Left lung (tissue), 10 donors: Measurements from ENCODE around the gene BTK. TPM values are rescaled to one million over a fixed set of nuclear protein-coding genes. Genes with fewer than 3 reads are reported as not detected.
"Not testable (repeated sequence)": the region's sequence is repeated elsewhere in the genome, so short reads cannot be mapped to it uniquely, and the experiment has no call there.

ENCODE experiments used
- ATAC-seq: fragments of 200-7000 bp; cut with Tn5 transposase; one replicate; pipeline ENCODE4 v1.9.1; 2020; ENCODE audit warnings: moderate library complexity
- DNase-seq, 4 donors: peaks; one replicate each; pipeline ENCODE4 v3.0.0-alpha.2; 2013 to 2020
- H3K27ac ChIP-seq, 2 donors: fragments of 200-600 bp; sonication (generic) in 1 of 2; one replicate each; pipeline versions ENCODE4 v1.5.0 to v1.8.0; 2020 to 2021
- H3K27me3 ChIP-seq, 2 donors: fragments of 200-600 bp; sonication (generic) in 1 of 2; one replicate each; pipeline versions ENCODE4 v1.5.0 to v1.8.0; 2020 to 2021
- H3K36me3 ChIP-seq, 2 donors: fragments of 200-600 bp; sonication (generic) in 1 of 2; one replicate each; pipeline versions ENCODE4 v1.5.0 to v1.8.0; 2020 to 2021
- H3K4me1 ChIP-seq, 2 donors: fragments of 200-600 bp; one replicate each; pipeline ENCODE4 v1.8.0; 2021
- H3K4me3 ChIP-seq, 2 donors: fragments of 200-600 bp; sonication (generic) in 1 of 2; one replicate each; pipeline versions ENCODE4 v1.5.0 to v1.8.0; 2020 to 2021; ENCODE audit warnings: mild to moderate bottlenecking in 1 of 2
- H3K9me3 ChIP-seq, 2 donors: fragments of 200-600 bp; sonication (generic) in 1 of 2; one replicate each; pipeline versions ENCODE4 v1.5.0 to v1.8.0; 2020 to 2021
- intact Hi-C, 2 donors: fragments of 100-400 bp; cut with DNase I; formaldehyde crosslinking; loops; one replicate each; pipeline versions ENCODE4 v1.11.2 to v1.14.2; 2022
- polyA plus RNA-seq, 6 donors: library from polyadenylated mRNA; unstranded; fragments of 120-200 nt; gene quantifications; one replicate each; pipeline ENCODE4 v1.2.1, GENCODE V29; 2013; ENCODE audit not compliant: insufficient read length in 6 of 6
- total RNA-seq, 2 donors: library from RNA; stranded (reverse); fragmentation: NEBNext Ultra II Directional; extraction: Animal tissue kit (Norgen Biotek cat#: 25700); gene quantifications; one replicate each; pipeline ENCODE4 v1.2.1, GENCODE V29; 2021
- TF ChIP-seq, protein P1 (sequence below), 2 donors: fragments of 200-600 bp; sonication (generic) in 1 of 2; IDR thresholded peaks; one replicate each; pipeline versions ENCODE4 v1.5.0 to v1.8.0; 2021; ENCODE audit warnings: antibody characterized with exemption in 2 of 2
- donor health status: DM: no; HTN: yes; CAD: no.
- donor health status: DM: no; HTN: no; CAD: no.

The BTK gene
- total and polyA plus RNA-seq, 8 donors: 4.2 to 26.6 (median 4.8) TPM

DNA sequence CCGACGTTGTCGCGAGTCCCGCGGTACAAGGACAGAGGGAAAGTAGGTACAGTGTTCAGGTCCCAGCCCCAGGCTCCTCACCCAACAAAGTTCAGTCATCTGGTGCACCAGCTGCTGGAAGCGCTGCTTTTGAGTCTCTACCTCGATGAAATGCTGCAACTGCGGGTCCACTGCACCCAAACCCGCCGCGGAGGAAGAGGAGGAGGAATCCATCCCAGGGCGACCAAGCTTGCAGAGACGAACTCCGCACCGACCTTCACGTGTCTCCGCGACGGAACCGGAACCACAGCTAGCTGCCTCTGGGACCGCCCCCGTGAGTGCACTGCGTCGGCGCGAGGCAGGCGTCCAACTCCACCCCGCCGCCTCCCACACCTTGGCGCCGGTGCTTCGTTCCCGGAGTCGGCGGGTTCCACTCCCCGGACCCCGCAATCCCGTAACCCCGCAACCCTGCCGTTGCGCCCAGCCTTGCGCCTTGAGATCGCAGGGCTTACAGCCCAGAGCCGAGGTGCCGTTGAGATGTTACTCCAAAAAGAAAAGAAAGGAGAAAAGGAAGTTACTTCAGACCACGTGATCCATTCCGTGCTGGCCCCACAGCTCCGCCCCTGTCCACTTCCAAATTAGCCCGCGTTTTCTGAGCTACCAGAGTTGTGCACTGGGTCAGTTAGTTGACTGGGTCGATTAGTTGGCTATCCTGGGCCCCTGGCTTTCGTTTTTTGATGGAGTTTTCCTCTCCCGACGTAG is 37.4 kb downstream of the BTK start, which contains the start of gene TIMM8A:
TSS of gene TIMM8A (minus strand) at position 291 of the 741 bp plus-strand sequence. CDS start at position 213, 78 bp downstream.
- ATAC-seq: peak; percentile 99
- H3K27ac ChIP-seq: peak within 1 kb of the TSS; percentile 74 to 81
- H3K9me3 ChIP-seq: no peaks in the 10 kb centered on the region
- peak within 1 kb of the TSS; percentile 42 to 54 for H3K4me3 ChIP-seq
- no peaks in the 10 kb centered on the region for H3K27me3 ChIP-seq
- H3K36me3 ChIP-seq: peaks cover 0 to 23% of the 10 kb centered on the region in 2 donors
- TF ChIP-seq, protein P1, sequence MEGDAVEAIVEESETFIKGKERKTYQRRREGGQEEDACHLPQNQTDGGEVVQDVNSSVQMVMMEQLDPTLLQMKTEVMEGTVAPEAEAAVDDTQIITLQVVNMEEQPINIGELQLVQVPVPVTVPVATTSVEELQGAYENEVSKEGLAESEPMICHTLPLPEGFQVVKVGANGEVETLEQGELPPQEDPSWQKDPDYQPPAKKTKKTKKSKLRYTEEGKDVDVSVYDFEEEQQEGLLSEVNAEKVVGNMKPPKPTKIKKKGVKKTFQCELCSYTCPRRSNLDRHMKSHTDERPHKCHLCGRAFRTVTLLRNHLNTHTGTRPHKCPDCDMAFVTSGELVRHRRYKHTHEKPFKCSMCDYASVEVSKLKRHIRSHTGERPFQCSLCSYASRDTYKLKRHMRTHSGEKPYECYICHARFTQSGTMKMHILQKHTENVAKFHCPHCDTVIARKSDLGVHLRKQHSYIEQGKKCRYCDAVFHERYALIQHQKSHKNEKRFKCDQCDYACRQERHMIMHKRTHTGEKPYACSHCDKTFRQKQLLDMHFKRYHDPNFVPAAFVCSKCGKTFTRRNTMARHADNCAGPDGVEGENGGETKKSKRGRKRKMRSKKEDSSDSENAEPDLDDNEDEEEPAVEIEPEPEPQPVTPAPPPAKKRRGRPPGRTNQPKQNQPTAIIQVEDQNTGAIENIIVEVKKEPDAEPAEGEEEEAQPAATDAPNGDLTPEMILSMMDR (IDR thresholded peaks at IDR 0.05): no peak
- H3K4me1 ChIP-seq: peaks cover 0 to 2% of the 10 kb centered on the region in 2 donors
- DNase-seq: peak; percentile 65 to 93 (median 81)
- intact Hi-C loops: no loop called here

DNA sequence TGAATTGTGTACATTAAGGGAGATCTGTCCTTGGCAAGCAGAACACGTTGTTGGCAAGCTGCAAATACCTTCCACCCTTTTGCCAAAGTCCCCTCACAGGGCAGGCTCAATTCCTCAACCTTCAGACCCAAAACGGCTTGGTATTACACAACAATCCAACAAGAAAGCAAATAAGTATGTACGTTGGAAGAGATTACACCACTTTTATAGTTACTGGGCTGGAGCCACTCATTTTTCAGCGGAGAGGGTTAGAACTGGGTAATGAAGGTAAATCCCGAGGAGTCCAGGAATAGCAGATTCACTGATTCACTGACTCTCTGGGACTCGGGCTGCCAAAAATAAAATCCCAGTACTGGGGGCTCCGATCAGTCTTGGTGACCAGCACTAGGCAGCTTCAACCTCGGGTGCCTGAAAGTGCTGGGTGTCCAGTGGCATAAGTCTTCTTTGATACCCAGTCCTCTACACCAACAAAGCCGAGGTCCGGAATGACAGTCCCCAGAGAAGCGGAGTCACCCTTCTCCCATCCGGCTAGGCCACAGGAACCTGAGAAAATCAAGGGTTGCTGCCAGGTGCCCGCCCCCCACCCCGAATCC is 38.0 kb downstream of the BTK start:
- H3K27ac ChIP-seq: peak overlapping the region in 1 of 2 donors; percentile 81
- peaks cover 0 to 17% of the 10 kb centered on the region in 2 donors for H3K36me3 ChIP-seq
- TF ChIP-seq, protein P1 (IDR thresholded peaks at IDR 0.05): no peak
- ATAC-seq (peak; percentile 29), DNase-seq (no peak)
- peaks cover 0 to 2% of the 10 kb centered on the region in 2 donors for H3K4me1 ChIP-seq
- peak overlapping the region; percentile 42 to 54 for H3K4me3 ChIP-seq
- no peaks in the 10 kb centered on the region for H3K27me3 ChIP-seq
- H3K9me3 ChIP-seq: no peaks in the 10 kb centered on the region
- intact Hi-C loops: no loop called here

DNA sequence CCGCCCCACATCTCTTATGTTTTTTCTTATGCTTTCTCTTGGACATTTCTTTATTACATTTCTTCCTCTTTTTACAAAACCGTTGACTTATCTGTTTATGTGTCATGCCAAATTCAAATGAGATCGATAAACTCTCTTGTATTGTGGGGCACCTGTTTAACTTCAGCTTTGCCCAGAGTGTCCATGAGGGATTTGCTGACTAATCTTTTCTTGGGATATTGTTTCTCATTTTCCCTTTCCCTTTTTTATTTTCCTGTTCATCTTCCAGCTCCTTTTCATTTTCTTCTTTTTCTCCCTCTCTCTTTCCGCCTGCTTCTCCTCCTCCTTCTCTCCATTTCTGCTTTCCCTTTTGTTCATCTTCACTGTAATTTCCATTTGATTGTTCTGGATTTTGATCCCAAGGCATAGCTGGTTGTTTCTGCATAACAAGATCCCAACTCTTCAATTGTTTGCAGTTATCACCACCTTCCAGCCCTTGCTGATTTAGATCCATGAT is 48.2 kb downstream of the BTK start:
- ATAC-seq (no peak), DNase-seq (no peak)
- TF ChIP-seq, protein P1 (IDR thresholded peaks at IDR 0.05): no peak
- Histone ChIP-seq H3K36me3 (no peaks in the 10 kb centered on the region), H3K4me1 (no peaks in the 10 kb centered on the region), H3K9me3 (no peaks in the 10 kb centered on the region), H3K27me3 (no peaks in the 10 kb centered on the region), H3K4me3 (no peak overlapping the region), H3K27ac (no peak overlapping the region)
- intact Hi-C loops: no loop called here

DNA sequence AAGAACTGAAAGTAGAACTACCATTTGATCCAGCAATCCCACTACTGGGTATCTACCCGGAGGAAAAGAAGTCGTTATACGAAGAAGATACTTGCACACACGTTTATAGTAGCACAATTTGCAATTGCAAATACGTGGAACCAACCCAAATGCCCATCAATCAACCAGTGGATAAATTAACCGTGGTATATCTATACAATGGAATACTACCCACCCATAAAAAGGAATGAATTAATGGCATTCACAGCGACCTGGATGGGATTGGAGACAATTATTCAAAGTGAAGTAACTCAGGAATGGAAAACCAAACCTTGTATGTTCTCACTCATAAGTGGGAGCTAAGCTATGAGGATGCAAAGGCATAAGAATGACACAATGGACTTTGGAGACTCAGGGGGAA is 51.7 kb downstream of the BTK start:
- H3K36me3 ChIP-seq, H3K4me1 ChIP-seq, DNase-seq, intact Hi-C loops, ATAC-seq, H3K27ac ChIP-seq, H3K9me3 ChIP-seq, H3K27me3 ChIP-seq, H3K4me3 ChIP-seq: not testable (repeated sequence)

DNA sequence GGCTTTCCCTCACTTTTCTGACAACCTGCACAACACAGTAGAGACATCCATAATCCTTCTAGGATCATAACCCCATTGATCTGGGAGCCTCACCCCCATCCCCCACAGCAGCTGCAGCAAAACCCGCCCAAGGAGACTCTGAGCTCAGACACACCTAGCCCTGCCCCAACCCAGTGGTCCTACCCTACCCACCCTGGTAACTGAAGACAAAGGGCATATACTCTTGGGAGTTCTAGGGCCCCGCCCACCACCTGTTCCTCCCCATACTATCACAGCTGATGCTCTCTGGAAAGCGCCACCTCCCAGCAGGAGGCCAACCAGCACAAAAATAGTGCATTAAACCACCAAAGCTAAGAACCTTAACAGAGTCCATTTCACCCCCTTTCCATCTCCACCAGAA is 59.4 kb downstream of the BTK start:
- H3K36me3 ChIP-seq, H3K27ac ChIP-seq, H3K4me1 ChIP-seq, H3K4me3 ChIP-seq, DNase-seq, H3K27me3 ChIP-seq, intact Hi-C loops, H3K9me3 ChIP-seq, ATAC-seq: not testable (repeated sequence)

DNA sequence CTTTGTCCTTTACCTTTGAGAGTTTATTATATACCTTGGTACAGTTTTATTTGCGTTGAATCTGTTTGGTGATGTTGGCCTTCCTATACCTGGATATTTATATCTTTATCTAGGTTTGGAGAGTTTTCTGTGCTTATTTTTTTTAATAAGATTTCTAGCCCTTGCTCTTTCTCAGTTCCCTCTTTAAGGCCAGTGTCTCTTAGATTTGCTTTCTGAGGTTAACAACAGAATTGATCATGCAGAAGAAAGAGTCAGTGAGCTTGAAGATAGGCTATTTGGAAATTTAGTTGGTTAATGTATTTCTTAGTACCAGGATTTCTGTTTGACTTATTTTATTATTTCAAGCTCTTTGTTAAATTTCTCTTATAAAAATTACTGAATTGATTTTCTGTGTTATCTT is 82.2 kb downstream of the BTK start:
- H3K4me3 ChIP-seq: no peak overlapping the region
- H3K27ac ChIP-seq: no peak overlapping the region
- intact Hi-C loops: no loop called here
- no peak for ATAC-seq
- TF ChIP-seq, protein P1 (IDR thresholded peaks at IDR 0.05): no peak
- no peaks in the 10 kb centered on the region for H3K27me3 ChIP-seq
- no peak for DNase-seq
- no peaks in the 10 kb centered on the region for H3K36me3 ChIP-seq
- H3K9me3 ChIP-seq: no peaks in the 10 kb centered on the region
- no peaks in the 10 kb centered on the region for H3K4me1 ChIP-seq
